K562 (cell line): ENCODE data around the gene ZNF276. TPM values are rescaled to one million over a fixed set of nuclear protein-coding genes. Genes with fewer than 3 reads are reported as not detected.

Source experiments
- ATAC-seq: fragments of 200-7000 bp; cut with Tn5 transposase; 3 replicates; pipeline ENCODE4 v1.9.1; 2020; ENCODE audit warnings: moderate library complexity
- BruUV-seq: library from RNA; stranded (reverse); fragments of 400-500 nt; replicated peaks from 2 replicates; lab custom pipeline; 2021; lab: Mats Ljungman, UMichigan
- CTCF ChIA-PET: fragments of 300-600 bp; formaldehyde crosslinking; extraction: SDS; loops from one replicate; lab custom pipeline; 2021; ENCODE audit warnings: low intra/inter-chr PET ratio; lab: Yijun Ruan, JAX
- POLR2A ChIA-PET: fragments of 300-600, 350-650 bp; sonication (Branson Sonifier 250); formaldehyde crosslinking; extraction: SDS; loops from one replicate; lab custom pipeline; 2021; ENCODE audit warnings: antibody characterized with exemption, inconsistent platforms; lab: Yijun Ruan, JAX
- DNase-seq, 4 experiments: peaks; one replicate each; pipeline versions ENCODE4 v3.0.0 to v3.0.0-alpha.2; 2011 to 2018; ENCODE audit warnings: low spot score in 3 of 4, mixed read lengths in 3 of 4; ENCODE audit errors: extremely low read depth in 1 of 4
- FAIRE-seq: peaks from 2 replicates; lab custom pipeline; 2011; peaks lifted over from hg19 to GRCh38; lab: Jason Lieb, UNC
- H2AFZ ChIP-seq: 2 replicates; pipeline ENCODE4 v1.6.0; 2011; ENCODE audit warnings: low read depth, low read length, control low read depth, inconsistent platforms
- H3K27ac ChIP-seq: fragments of 200-600 bp; 3 replicates; pipeline ENCODE4 v1.8.0; 2011; ENCODE audit warnings: low read depth, mild to moderate bottlenecking, control low read depth, inconsistent platforms, low read length, moderate library complexity, mixed read lengths; ENCODE audit errors: extremely low read depth
- H3K27me3 ChIP-seq, 2 experiments: fragments of 300-600 bp in 1 of 2; 2 replicates in 1 of 2; 3 replicates in 1 of 2; pipeline versions ENCODE4 v1.6.0 to v1.8.0; 2011; ENCODE audit warnings: inconsistent platforms in 2 of 2, low read length in 2 of 2, mild to moderate bottlenecking in 1 of 2, mixed read lengths in 1 of 2, moderate library complexity in 1 of 2; ENCODE audit not compliant: control insufficient read depth in 2 of 2, insufficient read depth in 2 of 2
- H3K36me3 ChIP-seq: fragments of 300-600 bp; 3 replicates; pipeline ENCODE4 v1.8.0; 2011; ENCODE audit warnings: mild to moderate bottlenecking, low read length, inconsistent platforms; ENCODE audit not compliant: control insufficient read depth, insufficient read depth
- H3K4me1 ChIP-seq, 2 experiments: fragments of 200-600 bp in 1 of 2; replicated peaks in 1 of 2; 2 replicates in 1 of 2; 3 replicates in 1 of 2; pipeline versions ENCODE4 v1.5.1 to v1.8.0; 2011; ENCODE audit warnings: inconsistent platforms in 2 of 2, low read length in 2 of 2, mild to moderate bottlenecking in 1 of 2, mixed read lengths in 1 of 2, moderate library complexity in 1 of 2; ENCODE audit not compliant: control insufficient read depth in 2 of 2, insufficient read depth in 2 of 2
- H3K4me2 ChIP-seq: 2 replicates; pipeline ENCODE4 v1.6.1; 2011; ENCODE audit warnings: low read length, control low read depth, inconsistent platforms, mixed read lengths; ENCODE audit not compliant: insufficient read depth
- H3K4me3 ChIP-seq: fragments of 200-600 bp; sonication (generic), shearing (Covaris generic); 2 replicates; pipeline ENCODE4 v1.5.1; 2016; ENCODE audit warnings: control low read depth, inconsistent platforms
- H3K79me2 ChIP-seq: fragments of 200-600 bp; 3 replicates; pipeline ENCODE4 v1.8.0; 2011; ENCODE audit warnings: low read length, inconsistent platforms; ENCODE audit not compliant: control insufficient read depth, insufficient read depth
- H3K9ac ChIP-seq, 2 experiments: 2 replicates each; pipeline versions ENCODE4 v1.6.0 to v1.6.1; 2011; ENCODE audit warnings: low read depth in 2 of 2, low read length in 2 of 2, control low read depth in 1 of 2, inconsistent platforms in 1 of 2, mild to moderate bottlenecking in 1 of 2, mixed read lengths in 1 of 2; ENCODE audit not compliant: insufficient read depth in 1 of 2
- H3K9me1 ChIP-seq: one replicate; pipeline ENCODE4 v1.6.0; 2011; ENCODE audit warnings: inconsistent platforms, mild to moderate bottlenecking, low read length, moderate library complexity; ENCODE audit not compliant: control insufficient read depth, insufficient read depth
- H3K9me3 ChIP-seq: replicated peaks from 2 replicates; pipeline ENCODE4 v1.5.1; 2011; ENCODE audit warnings: low read depth, low read length, inconsistent platforms; ENCODE audit not compliant: control insufficient read depth, insufficient read depth
- H4K20me1 ChIP-seq: replicated peaks from 2 replicates; pipeline ENCODE4 v1.6.1; 2011; ENCODE audit warnings: low read length, inconsistent platforms, mixed read lengths; ENCODE audit not compliant: control insufficient read depth, insufficient read depth
- EHMT2 ChIP-seq: fragments of 450-650 bp; IDR thresholded peaks from 2 replicates; pipeline ENCODE4 v1.6.1; 2018; ENCODE audit warnings: antibody characterized with exemption
- ELF2 ChIP-seq: fragments of 250-450 bp; sonication (Bioruptor Pico); IDR thresholded peaks from 2 replicates; pipeline ENCODE4 v1.5.0; 2021; ENCODE audit warnings: mild to moderate bottlenecking
- JUN ChIP-seq, 2 experiments: sonication (generic) in 1 of 2; formaldehyde crosslinking in 1 of 2; IDR thresholded peaks; 2 replicates each; pipeline versions ENCODE4 v1.6.1 to v1.8.0; 2012 to 2022; ENCODE audit warnings: borderline replicate concordance in 2 of 2, mild to moderate bottlenecking in 2 of 2, improper control_type of control experiment in 1 of 2, low read depth in 1 of 2, low read length in 1 of 2, missing genetic modification reagents in 1 of 2
- KDM4B ChIP-seq, 2 experiments: fragments of 450-650 bp in 1 of 2; sonication (generic) in 1 of 2; IDR thresholded peaks; 2 replicates each; pipeline ENCODE4 v1.6.1; 2016 to 2017; ENCODE audit warnings: borderline replicate concordance in 2 of 2, antibody characterized with exemption in 1 of 2, low read depth in 1 of 2, mild to moderate bottlenecking in 1 of 2
- KLF13 ChIP-seq: fragments of 450-650 bp; IDR thresholded peaks from 2 replicates; pipeline ENCODE4 v1.6.1; 2016; ENCODE audit warnings: missing genetic modification characterization, low read depth, mild to moderate bottlenecking, missing compliant biosample characterization, moderate library complexity, borderline replicate concordance
- MEF2D ChIP-seq: conservative IDR thresholded peaks from 2 replicates; pipeline ENCODE4 v1.6.1; 2016; ENCODE audit warnings: low read depth, missing genetic modification characterization, missing compliant biosample characterization
- MYNN ChIP-seq, 2 experiments: sonication (generic); formaldehyde crosslinking in 1 of 2; IDR thresholded peaks; 2 replicates each; pipeline versions ENCODE4 v1.5.0 to v1.6.1; 2016 to 2020; ENCODE audit warnings: antibody characterized with exemption in 1 of 2, missing genetic modification reagents in 1 of 2
- POLR2A ChIP-seq: fragments of 450-650 bp; conservative IDR thresholded peaks from 2 replicates; pipeline ENCODE4 v1.6.1; 2016
- POLR2AphosphoS5 ChIP-seq: IDR thresholded peaks from 2 replicates; pipeline ENCODE4 v1.6.1; 2011; ENCODE audit warnings: mild to moderate bottlenecking, low read depth, low read length, moderate library complexity; ENCODE audit not compliant: control insufficient read depth, insufficient read depth
- POLR2G ChIP-seq: fragments of 200-400 bp; formaldehyde crosslinking; IDR thresholded peaks from 2 replicates; pipeline ENCODE4 v1.6.1; 2017; ENCODE audit warnings: low read depth, mild to moderate bottlenecking, antibody characterized with exemption, low read length, moderate library complexity
- SAP30 ChIP-seq: fragments of 200-600 bp; sonication (generic); IDR thresholded peaks from 2 replicates; pipeline ENCODE4 v1.6.1; 2012; ENCODE audit warnings: borderline replicate concordance, low read depth, mild to moderate bottlenecking, moderate library complexity, low read length, control low read depth, inconsistent platforms; ENCODE audit not compliant: insufficient read depth, poor library complexity, severe bottlenecking
- SMARCB1 ChIP-seq: IDR thresholded peaks from 2 replicates; pipeline ENCODE4 v1.6.1; 2011; ENCODE audit warnings: improper control_type of control experiment, low read depth; ENCODE audit not compliant: insufficient read length
- ZFP1 ChIP-seq: fragments of 450-650 bp; formaldehyde crosslinking; IDR thresholded peaks from 2 replicates; pipeline ENCODE4 v1.4.0; 2020; ENCODE audit warnings: mild to moderate bottlenecking, mixed read lengths
- ZNF436 ChIP-seq: fragments of 250-450, 450-650 bp; sonication (Bioruptor Pico); formaldehyde crosslinking; IDR thresholded peaks from 2 replicates; pipeline ENCODE4 v1.7.0; 2020; ENCODE audit warnings: mild to moderate bottlenecking
- ZNF780A ChIP-seq: fragments of 250-450 bp; sonication (Bioruptor Pico); IDR thresholded peaks from 2 replicates; pipeline ENCODE4 v1.5.0; 2021; ENCODE audit warnings: mild to moderate bottlenecking
- WGBS: fragments of 100-300 bp; shearing (Covaris generic); methylation state at CpG from one replicate; pipeline ENCODE4 v1.1.6; 2016; ENCODE audit warnings: low coverage, mixed read lengths; ENCODE audit not compliant: insufficient coverage; ENCODE audit errors: missing lambda C conversion rate; 5-methylcytosine and 5-hydroxymethylcytosine counted together
- in situ Hi-C: fragments of 300-500 bp; cut with MboI; formaldehyde crosslinking; loops from 4 replicates; pipeline ENCODE4 v1.15.0; 2018; ENCODE audit warnings: inconsistent platforms, mixed read lengths
- intact Hi-C: fragments of 100-400 bp; cut with micrococcal nuclease; formaldehyde crosslinking; loops from 2 replicates; pipeline ENCODE4 v1.14.2; 2022
- polyA plus RNA-seq, 8 experiments: library from polyadenylated mRNA; depleted of rRNA in 4 of 8; stranded (reverse) in 5 of 8; unstranded in 3 of 8; fragments of >200 nt; fragmentation: Nextera tagmentation in 2 of 8; fragmentation: Illumina TruSeq in 1 of 8; extraction: Ambion mirVana in 2 of 8; extraction: Trizol in 1 of 8; gene quantifications; 2 replicates each; pipeline versions ENCODE4 v1.2.1 to v1.2.3, GENCODE V29; 2011 to 2014; ENCODE audit warnings: inconsistent platforms in 1 of 8, missing spikeins in 1 of 8
- total RNA-seq, 7 experiments: library from RNA; depleted of rRNA in 6 of 7; stranded (reverse); fragments of >200 nt in 6 of 7; fragmentation: Illumina TruSeq in 2 of 7; extraction: Trizol in 2 of 7; gene quantifications; 2 replicates each; pipeline versions ENCODE4 v1.2.1 to v1.2.3, GENCODE V29; 2011 to 2021; ENCODE audit warnings: low replicate concordance in 1 of 7

ZNF276 gene
- total and polyA plus RNA-seq, 9 of the 15 experiments (the other 6 are each of a cell fraction or from before 2014, with no cell fraction given): 0.49 to 43.9 (median 15.8) TPM

- ATAC-seq (no peak; the same call in 2 of the 3 replicates), FAIRE-seq (no peak), DNase-seq (no peak)
- CTCF ChIA-PET: no interaction called here
- no peak overlapping the region for H2AFZ ChIP-seq
- BruUV-seq: no TSS peak
- no peaks in the 10 kb centered on the region for H3K9me1 ChIP-seq
- intact Hi-C loops (no loop called here), in situ Hi-C loops (no loop called here)
- no peaks in the 10 kb centered on the region for H3K9me3 ChIP-seq
- H3K4me2 ChIP-seq: no peak overlapping the region
- H3K4me3 ChIP-seq: no peak overlapping the region
- no peak overlapping the region for H3K27ac ChIP-seq
- WGBS: 86% methylated on average over 4 of the region's 4 CpGs
- H3K27me3 ChIP-seq: no peaks in the 10 kb centered on the region
- TF ChIP-seq SAP30 (no peak), POLR2AphosphoS5 (peak; percentile 27; the same call in 1 of the 2 replicates), EHMT2 (no peak), ELF2 (CRISPR knock-in tag) (no peak), ZFP1 (no peak), MEF2D (tag) (no peak), ZNF780A (CRISPR knock-in tag) (no peak), JUN (IDR thresholded peaks at IDR 0.05; ENCODE audit: borderline replicate concordance, low read depth, low read length) (no peak), JUN (CRISPR knock-in tag; IDR thresholded peaks at IDR 0.05; ENCODE audit: borderline replicate concordance) (no peak), ZNF436 (CRISPR knock-in tag) (no peak), KDM4B (IDR thresholded peaks at IDR 0.05; ENCODE audit: borderline replicate concordance in 2 of 2, low read depth in 1 of 2) (no peak), POLR2G (peak; percentile 58), KLF13 (tag) (no peak), POLR2A (0 out of 2 replicates have a peak, but pooled peaks have one; percentile 58), SMARCB1 (no peak), MYNN (IDR thresholded peaks at IDR 0.05) (0 out of 2 replicates have a peak, but pooled peaks have one; percentile 10), MYNN (CRISPR knock-in tag; IDR thresholded peaks at IDR 0.05) (no peak)
- H3K79me2 ChIP-seq: no peaks in the 10 kb centered on the region
- no peaks in the 10 kb centered on the region for H4K20me1 ChIP-seq
- H3K36me3 ChIP-seq: peaks cover 91% of the 10 kb centered on the region
- POLR2A ChIA-PET: interaction anchor here (0.5 to 2.8 kb wide), 6 partner anchors 9 to 197 kb away, joined by 3 to 9 read pairs (median 4); no protein-coding TSS in a partner anchor
- no peak overlapping the region; a peak in 1 of 4 replicates for H3K9ac ChIP-seq
- 0 out of 5 replicates have a peak, but pooled peaks cover 0 to 3% of the 10 kb centered on the region in 2 experiments for H3K4me1 ChIP-seq
These were observed 21.6 kb downstream of the ZNF276 start for GRCh38 chr16:89742948-89743347.
